ENCODE measurements around the gene APOBEC3F.

Gene APOBEC3F

GRCh38 chr22:39090426-39091064, 49.9 kb downstream of the APOBEC3F start:
- Histone ChIP-seq H3K79me2 (ENCODE audit: insufficient read depth, low read length) (no peaks in the 10 kb centered on the region), H3F3A (ENCODE audit: insufficient read depth, low read length) (no peaks in the 10 kb centered on the region), H3K27ac (ENCODE audit: low read depth, low read length, poor library complexity, severe bottlenecking) (no peak overlapping the region), H2AFZ (ENCODE audit: low read length) (no peak overlapping the region), H3K4me2 (ENCODE audit: low read length) (no peak overlapping the region), H3K36me3 (ENCODE audit: insufficient read depth, low read length) (no peaks in the 10 kb centered on the region), H3K4me3 (ENCODE audit: low read depth, low read length, poor library complexity, severe bottlenecking) (no peak overlapping the region), H3K9me2 (ENCODE audit: low read depth, low read length) (no peaks in the 10 kb centered on the region), H3K4me1 (ENCODE audit: insufficient read depth, low read length, severe bottlenecking) (no peaks in the 10 kb centered on the region), H3K9ac (ENCODE audit: low read length) (no peak overlapping the region), H3K9me3 (ENCODE audit: low read length) (no peaks in the 10 kb centered on the region), H3K27me3 (ENCODE audit: insufficient read depth, low read length) (no peaks in the 10 kb centered on the region), H4K20me1 (ENCODE audit: insufficient read depth, low read length) (no peaks in the 10 kb centered on the region)
- TF ChIP-seq EZH2 (IDR thresholded peaks at IDR 0.05; ENCODE audit: borderline replicate concordance, low read length) (no peak), CTCF (IDR thresholded peaks at IDR 0.05; ENCODE audit: low read length) (no peak)

- Histone ChIP-seq H3K4me3 (ENCODE audit: low read depth, low read length, poor library complexity, severe bottlenecking) (no peak overlapping the region), H3K4me1 (ENCODE audit: insufficient read depth, low read length, severe bottlenecking) (no peaks in the 10 kb centered on the region), H3K9ac (ENCODE audit: low read length) (no peak overlapping the region), H3K9me3 (ENCODE audit: low read length) (no peaks in the 10 kb centered on the region), H2AFZ (ENCODE audit: low read length) (no peak overlapping the region), H3K27ac (ENCODE audit: low read depth, low read length, poor library complexity, severe bottlenecking) (no peak overlapping the region), H3K27me3 (ENCODE audit: insufficient read depth, low read length) (no peaks in the 10 kb centered on the region), H4K20me1 (ENCODE audit: insufficient read depth, low read length) (no peaks in the 10 kb centered on the region), H3K36me3 (ENCODE audit: insufficient read depth, low read length) (no peaks in the 10 kb centered on the region), H3F3A (ENCODE audit: insufficient read depth, low read length) (no peaks in the 10 kb centered on the region), H3K9me2 (ENCODE audit: low read depth, low read length) (no peaks in the 10 kb centered on the region), H3K4me2 (ENCODE audit: low read length) (no peak overlapping the region), H3K79me2 (ENCODE audit: insufficient read depth, low read length) (no peaks in the 10 kb centered on the region)
- TF ChIP-seq EZH2 (IDR thresholded peaks at IDR 0.05; ENCODE audit: borderline replicate concordance, low read length) (no peak), CTCF (IDR thresholded peaks at IDR 0.05; ENCODE audit: low read length) (no peak)
Measured at GRCh38 chr22:39091126-39092081, 50.7 kb downstream of the APOBEC3F start.

- Histone ChIP-seq H3K27me3 (ENCODE audit: insufficient read depth, low read length) (no peaks in the 10 kb centered on the region), H4K20me1 (ENCODE audit: insufficient read depth, low read length) (no peaks in the 10 kb centered on the region), H3K4me3 (ENCODE audit: low read depth, low read length, poor library complexity, severe bottlenecking) (no peak overlapping the region), H3F3A (ENCODE audit: insufficient read depth, low read length) (no peaks in the 10 kb centered on the region), H3K36me3 (ENCODE audit: insufficient read depth, low read length) (no peaks in the 10 kb centered on the region), H3K4me2 (ENCODE audit: low read length) (no peak overlapping the region), H3K27ac (ENCODE audit: low read depth, low read length, poor library complexity, severe bottlenecking) (no peak overlapping the region), H3K9me2 (ENCODE audit: low read depth, low read length) (no peaks in the 10 kb centered on the region), H3K4me1 (ENCODE audit: insufficient read depth, low read length, severe bottlenecking) (no peaks in the 10 kb centered on the region), H2AFZ (ENCODE audit: low read length) (no peak overlapping the region), H3K9ac (ENCODE audit: low read length) (no peak overlapping the region), H3K79me2 (ENCODE audit: insufficient read depth, low read length) (no peaks in the 10 kb centered on the region), H3K9me3 (ENCODE audit: low read length) (no peaks in the 10 kb centered on the region)
- TF ChIP-seq CTCF (IDR thresholded peaks at IDR 0.05; ENCODE audit: low read length) = no peak
- TF ChIP-seq EZH2 (IDR thresholded peaks at IDR 0.05; ENCODE audit: borderline replicate concordance, low read length) = no peak
Measured at GRCh38 chr22:39092111-39092862, 51.6 kb downstream of the APOBEC3F start.
